HG03280 (cell line): ENCODE results near the gene GPSM3.
"Not testable (repeated sequence)": the region's sequence is repeated elsewhere in the genome, so short reads cannot be mapped to it uniquely, and the experiment has no call there.

Experiments
- ATAC-seq: cut with Tn5 transposase; IDR thresholded peaks from one replicate; pipeline ENCODE4 v1.9.1; 2021; ENCODE audit warnings: mild to moderate bottlenecking, moderate library complexity; ENCODE audit not compliant: unreplicated experiment

GPSM3 gene

GRCh38 chr6:32192608-32193039 lies at the start of gene GPSM3:
GPSM3 (minus strand) TSS chr6:32192643; CDS start chr6:32192513, 130 bp downstream.
- no peak for ATAC-seq

- no peak for ATAC-seq
These were observed 48.2 kb upstream of the GPSM3 start for GRCh38 chr6:32240686-32241085.

- no peak for ATAC-seq
These were observed 47.0 kb upstream of the GPSM3 start for GRCh38 chr6:32239462-32239861.

GRCh38 chr6:32234934-32235333 lies 42.5 kb upstream of the GPSM3 start:
- no peak for ATAC-seq

- ATAC-seq = no peak
These were observed 34.0 kb upstream of the GPSM3 start for GRCh38 chr6:32226434-32226833.

GRCh38 chr6:32224696-32225095 lies 32.3 kb upstream of the GPSM3 start:
- no peak for ATAC-seq

GRCh38 chr6:32223258-32224235 lies 31.1 kb upstream of the GPSM3 start, which contains the start of gene NOTCH4:
NOTCH4 (minus strand) TSS chr6:32224067; CDS start chr6:32223928, 139 bp downstream.
- no peak for ATAC-seq

- ATAC-seq = no peak
These were observed 30.1 kb upstream of the GPSM3 start for GRCh38 chr6:32222333-32223230.

- ATAC-seq = no peak
These were observed 27.6 kb upstream of the GPSM3 start for GRCh38 chr6:32220021-32220420.

- ATAC-seq = no peak
These were observed 25.7 kb upstream of the GPSM3 start for GRCh38 chr6:32218167-32218566.

- ATAC-seq = no peak
These were observed 24.6 kb upstream of the GPSM3 start for GRCh38 chr6:32216998-32217397.

GRCh38 chr6:32216285-32216684 lies 23.8 kb upstream of the GPSM3 start:
- no peak for ATAC-seq

- ATAC-seq = no peak
These were observed 23.2 kb upstream of the GPSM3 start for GRCh38 chr6:32215617-32216016.

GRCh38 chr6:32214126-32214525 lies 21.7 kb upstream of the GPSM3 start:
- ATAC-seq = no peak

GRCh38 chr6:32213649-32214048 lies 21.2 kb upstream of the GPSM3 start:
- no peak for ATAC-seq

GRCh38 chr6:32212076-32212760 lies 19.8 kb upstream of the GPSM3 start:
- ATAC-seq = no peak

- not testable (repeated sequence) for ATAC-seq
These were observed 19.0 kb upstream of the GPSM3 start for GRCh38 chr6:32211432-32211831.

- ATAC-seq = no peak
These were observed 17.8 kb upstream of the GPSM3 start for GRCh38 chr6:32210191-32210601.

- ATAC-seq = no peak
These were observed 16.6 kb upstream of the GPSM3 start for GRCh38 chr6:32208996-32209395.

GRCh38 chr6:32204268-32204715 lies 11.8 kb upstream of the GPSM3 start:
- no peak for ATAC-seq
